Measurements from ENCODE around the gene ARHGAP25.

ARHGAP25 gene

DNA sequence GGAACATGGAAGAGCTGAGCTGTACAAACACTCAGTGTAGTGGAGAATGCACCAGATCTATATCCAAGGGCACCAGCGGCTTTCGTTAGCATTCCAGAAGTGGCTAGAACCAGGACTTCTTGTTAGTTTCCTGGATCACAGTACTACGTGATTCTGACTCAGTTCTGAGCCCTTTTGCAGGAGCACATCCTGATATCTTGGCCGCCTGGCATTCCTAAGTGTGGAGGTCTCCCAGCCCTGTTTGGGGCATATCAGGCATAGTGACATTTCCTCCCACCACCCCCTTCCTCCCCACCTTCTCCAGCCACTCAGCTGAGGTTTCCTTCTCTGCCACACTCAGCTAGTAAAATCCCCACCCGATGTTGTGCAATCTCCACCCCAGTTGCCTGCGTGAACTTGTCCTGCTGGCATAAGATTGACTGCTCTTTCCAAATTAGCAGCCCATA is 73.2 kb downstream of the ARHGAP25 start:
- no peak overlapping the region for H3K4me3 ChIP-seq
- no peak for DNase-seq (ENCODE audit: low read depth, low spot score)
- H3K27ac ChIP-seq, result no peak overlapping the region
- no peak overlapping the region for H3K9ac ChIP-seq (ENCODE audit: insufficient read length)
- H3K36me3 ChIP-seq (ENCODE audit: insufficient read depth, low read length), result no peaks in the 10 kb centered on the region
- no peaks in the 10 kb centered on the region for H3K9me3 ChIP-seq (ENCODE audit: low read depth, low read length)
- TF ChIP-seq FOXP2 (optimal IDR thresholded peaks at IDR 0.05; ENCODE audit: control extremely low read depth, extremely low read length, insufficient read depth) (no peak), POLR2AphosphoS5 (IDR thresholded peaks at IDR 0.05; ENCODE audit: borderline replicate concordance, low read depth, low read length) (no peak), EZH2 (IDR thresholded peaks at IDR 0.05) (no peak)

DNA sequence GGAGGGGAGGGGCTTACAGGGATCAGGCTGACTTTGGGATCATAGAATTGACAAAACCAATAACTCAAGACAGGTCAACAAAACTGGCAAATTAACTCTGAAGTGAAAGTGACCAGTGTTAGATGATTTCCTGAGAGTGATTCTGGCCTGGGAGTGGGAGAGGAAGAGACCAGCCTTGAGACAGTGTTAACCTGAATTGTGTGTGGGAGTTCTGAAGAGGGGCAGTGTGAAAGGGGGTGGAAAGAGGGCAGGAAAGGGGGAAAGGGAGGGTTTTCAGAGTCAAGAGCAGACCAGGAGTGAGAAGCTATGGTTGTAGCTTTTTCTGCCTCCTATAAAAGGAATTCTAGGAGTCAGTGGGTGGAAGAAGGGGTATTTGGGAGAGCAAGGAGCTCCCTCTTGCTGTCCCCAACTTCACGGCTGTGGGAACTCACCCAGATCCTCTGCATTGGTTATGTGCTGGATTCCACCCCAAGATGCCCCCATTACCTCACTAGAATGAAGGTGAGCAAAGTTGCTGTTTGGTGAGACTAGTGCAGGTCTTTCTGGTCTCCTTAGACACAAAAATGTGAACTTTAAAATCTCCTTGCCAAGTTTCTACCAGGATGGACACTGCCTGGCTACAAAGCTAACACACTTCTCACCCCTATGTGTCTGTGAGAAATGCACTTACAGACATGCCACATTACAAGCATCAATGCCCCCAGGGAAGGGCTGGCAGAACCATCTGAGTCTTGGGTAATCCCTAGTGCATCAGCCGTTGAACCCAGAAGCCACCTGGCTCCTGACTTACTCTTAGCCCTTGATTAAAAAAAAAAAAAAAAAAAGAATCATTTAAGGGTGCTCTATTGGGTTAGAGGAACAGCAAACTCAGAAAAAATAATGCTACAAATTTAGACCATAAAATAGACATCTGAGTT is 75.0 kb downstream of the ARHGAP25 start:
- Histone ChIP-seq H3K9me3 (ENCODE audit: low read depth, low read length) (no peaks in the 10 kb centered on the region), H3K36me3 (ENCODE audit: insufficient read depth, low read length) (no peaks in the 10 kb centered on the region), H3K9ac (ENCODE audit: insufficient read length) (no peak overlapping the region), H3K27ac (no peak overlapping the region), H3K4me3 (no peak overlapping the region)
- TF ChIP-seq FOXP2 (optimal IDR thresholded peaks at IDR 0.05; ENCODE audit: control extremely low read depth, extremely low read length, insufficient read depth) (no peak), POLR2AphosphoS5 (IDR thresholded peaks at IDR 0.05; ENCODE audit: borderline replicate concordance, low read depth, low read length) (no peak), EZH2 (IDR thresholded peaks at IDR 0.05) (no peak)
- DNase-seq (ENCODE audit: low read depth, low spot score), result no peak

DNA sequence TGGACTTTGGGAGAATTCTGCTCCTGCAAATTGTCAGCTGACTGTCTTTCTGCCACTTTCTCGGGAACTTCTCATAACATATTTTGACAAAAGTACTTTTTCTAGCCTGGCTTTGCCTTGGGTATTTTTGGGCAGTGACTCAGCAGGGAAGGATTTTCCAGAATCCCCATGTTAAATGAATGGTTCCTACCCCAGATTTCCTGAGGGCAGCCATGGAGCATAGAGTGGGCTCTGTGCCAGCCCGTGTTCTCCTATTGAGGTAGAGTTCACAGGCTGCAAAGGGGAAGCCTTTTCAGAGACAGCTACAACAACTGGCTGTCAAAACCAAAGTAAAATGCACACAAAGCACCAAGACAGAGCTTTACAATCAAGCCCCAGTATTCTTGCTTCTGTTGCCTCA is 76.8 kb downstream of the ARHGAP25 start:
- H3K27ac ChIP-seq, result peak overlapping the region; percentile 65; the same call in 1 of the 2 replicates
- H3K4me3 ChIP-seq, result peak overlapping the region; percentile 10; the same call in 1 of the 2 replicates
- H3K36me3 ChIP-seq (ENCODE audit: insufficient read depth, low read length), result no peaks in the 10 kb centered on the region
- H3K9me3 ChIP-seq (ENCODE audit: low read depth, low read length), result no peaks in the 10 kb centered on the region
- TF ChIP-seq POLR2AphosphoS5 (IDR thresholded peaks at IDR 0.05; ENCODE audit: borderline replicate concordance, low read depth, low read length) (no peak), EZH2 (IDR thresholded peaks at IDR 0.05) (no peak), FOXP2 (optimal IDR thresholded peaks at IDR 0.05; ENCODE audit: control extremely low read depth, extremely low read length, insufficient read depth) (no peak)
- DNase-seq (ENCODE audit: low read depth, low spot score), result no peak
- H3K9ac ChIP-seq (ENCODE audit: insufficient read length), result no peak overlapping the region

DNA sequence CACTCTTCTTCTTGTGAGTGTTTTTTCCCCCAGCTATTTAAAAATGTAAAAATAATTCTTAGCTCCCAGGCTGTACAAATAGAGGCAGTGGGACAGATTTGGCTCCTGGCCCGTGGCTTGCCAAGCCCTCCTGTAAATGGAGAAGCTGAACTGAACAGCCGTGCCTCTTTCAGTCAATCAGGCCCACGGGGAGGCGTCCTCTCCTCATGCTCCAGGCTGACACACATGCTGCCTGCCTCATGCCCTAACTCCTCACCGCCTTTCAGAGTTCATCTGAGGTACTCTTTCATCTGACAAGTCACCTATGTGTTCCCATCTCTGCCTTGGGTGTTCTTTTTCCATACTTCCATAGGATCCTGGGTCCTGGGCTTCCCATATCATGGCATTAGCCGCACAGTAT is 77.6 kb downstream of the ARHGAP25 start:
- Histone ChIP-seq H3K36me3 (ENCODE audit: insufficient read depth, low read length) (no peaks in the 10 kb centered on the region), H3K27ac (peak overlapping the region; percentile 65; the same call in 1 of the 2 replicates)

DNA sequence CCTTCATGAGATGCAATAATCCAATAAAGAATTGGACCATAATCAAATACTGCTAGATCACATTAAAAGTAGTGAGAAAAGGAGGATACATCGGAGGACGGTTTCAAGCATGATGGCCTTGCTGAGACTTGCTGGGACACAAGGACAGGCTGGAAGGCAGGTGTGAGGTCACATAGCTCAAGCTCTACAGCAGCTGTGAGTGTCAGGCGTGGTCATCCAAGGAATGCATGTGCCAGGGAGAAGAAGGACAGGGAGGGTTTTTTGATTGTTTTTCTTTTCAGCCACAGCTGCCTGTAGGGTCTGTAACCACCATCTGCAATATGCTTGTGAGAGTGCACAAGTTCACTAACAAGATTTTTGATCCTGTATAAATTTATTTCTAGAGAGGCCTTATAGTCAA is 79.0 kb downstream of the ARHGAP25 start:
- H3K27ac ChIP-seq, result no peak overlapping the region
- TF ChIP-seq POLR2AphosphoS5 (IDR thresholded peaks at IDR 0.05; ENCODE audit: borderline replicate concordance, low read depth, low read length) (no peak), FOXP2 (optimal IDR thresholded peaks at IDR 0.05; ENCODE audit: control extremely low read depth, extremely low read length, insufficient read depth) (no peak), EZH2 (IDR thresholded peaks at IDR 0.05) (no peak)
- H3K4me3 ChIP-seq, result no peak overlapping the region
- no peak for DNase-seq (ENCODE audit: low read depth, low spot score)
- no peaks in the 10 kb centered on the region for H3K36me3 ChIP-seq (ENCODE audit: insufficient read depth, low read length)
- H3K9me3 ChIP-seq (ENCODE audit: low read depth, low read length), result no peaks in the 10 kb centered on the region
- no peak overlapping the region for H3K9ac ChIP-seq (ENCODE audit: insufficient read length)

More for the DNA sequence above, 77.6 kb downstream of the ARHGAP25 start:
- Histone ChIP-seq H3K9ac (ENCODE audit: insufficient read length) (no peak overlapping the region), H3K4me3 (peak overlapping the region; percentile 18; the same call in 1 of the 2 replicates), H3K9me3 (ENCODE audit: low read depth, low read length) (no peaks in the 10 kb centered on the region)
- DNase-seq (ENCODE audit: low read depth, low spot score), result no peak
- no peak for TF ChIP-seq FOXP2 (optimal IDR thresholded peaks at IDR 0.05; ENCODE audit: control extremely low read depth, extremely low read length, insufficient read depth)
- no peak for TF ChIP-seq POLR2AphosphoS5 (IDR thresholded peaks at IDR 0.05; ENCODE audit: borderline replicate concordance, low read depth, low read length)
- no peak for TF ChIP-seq EZH2 (IDR thresholded peaks at IDR 0.05)

DNA sequence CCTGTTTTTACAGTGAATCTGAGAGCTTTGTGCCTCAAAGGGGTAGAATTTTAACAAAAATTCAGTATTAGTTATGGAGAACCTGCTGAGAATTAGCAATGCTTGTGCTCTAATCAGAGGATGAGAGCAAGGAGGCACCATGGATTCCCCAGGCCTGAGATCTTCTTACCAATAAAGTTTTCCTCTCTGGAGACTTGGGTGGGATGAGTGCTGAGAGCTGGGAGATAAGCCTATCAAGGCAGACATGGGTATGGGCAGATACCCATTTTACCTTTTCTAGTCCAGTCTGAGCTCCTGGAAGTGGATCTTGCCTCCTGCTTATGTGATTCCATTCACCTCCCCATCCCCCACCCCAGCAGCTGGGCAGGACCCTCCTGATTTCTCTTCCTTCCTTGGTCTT is 82.7 kb downstream of the ARHGAP25 start:
- Histone ChIP-seq H3K36me3 (ENCODE audit: insufficient read depth, low read length) (no peaks in the 10 kb centered on the region), H3K27ac (no peak overlapping the region), H3K9ac (ENCODE audit: insufficient read length) (no peak overlapping the region), H3K9me3 (ENCODE audit: low read depth, low read length) (no peaks in the 10 kb centered on the region), H3K4me3 (no peak overlapping the region)
- TF ChIP-seq FOXP2 (optimal IDR thresholded peaks at IDR 0.05; ENCODE audit: control extremely low read depth, extremely low read length, insufficient read depth) (no peak), EZH2 (IDR thresholded peaks at IDR 0.05) (no peak), POLR2AphosphoS5 (IDR thresholded peaks at IDR 0.05; ENCODE audit: borderline replicate concordance, low read depth, low read length) (no peak)
- DNase-seq (ENCODE audit: low read depth, low spot score), result no peak

DNA sequence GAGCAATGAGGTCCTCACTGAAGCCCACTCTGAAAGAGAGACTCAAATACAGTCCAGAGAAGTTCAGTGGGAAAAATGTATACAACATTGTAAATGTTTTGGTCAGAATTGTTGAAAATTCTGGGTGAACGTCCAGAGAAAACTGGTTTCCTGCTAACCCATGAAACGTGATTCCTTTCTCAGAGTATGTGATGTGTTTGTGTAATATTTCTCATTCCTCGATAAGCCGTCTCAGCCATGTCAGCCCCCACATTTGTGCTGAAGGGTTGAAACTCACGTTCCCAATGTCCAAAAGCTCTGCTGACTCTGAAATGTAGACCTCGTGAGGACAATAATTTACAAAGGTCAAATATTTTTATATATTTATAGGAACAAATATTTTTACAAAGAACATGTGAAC is 84.9 kb downstream of the ARHGAP25 start:
- TF ChIP-seq POLR2AphosphoS5 (IDR thresholded peaks at IDR 0.05; ENCODE audit: borderline replicate concordance, low read depth, low read length), result no peak
- TF ChIP-seq EZH2 (IDR thresholded peaks at IDR 0.05), result no peak
- TF ChIP-seq FOXP2 (optimal IDR thresholded peaks at IDR 0.05; ENCODE audit: control extremely low read depth, extremely low read length, insufficient read depth), result no peak
- H3K4me3 ChIP-seq, result no peak overlapping the region
- no peak for DNase-seq (ENCODE audit: low read depth, low spot score)
- H3K9me3 ChIP-seq (ENCODE audit: low read depth, low read length), result no peaks in the 10 kb centered on the region
- H3K9ac ChIP-seq (ENCODE audit: insufficient read length), result no peak overlapping the region
- no peak overlapping the region for H3K27ac ChIP-seq
- H3K36me3 ChIP-seq (ENCODE audit: insufficient read depth, low read length), result no peaks in the 10 kb centered on the region

DNA sequence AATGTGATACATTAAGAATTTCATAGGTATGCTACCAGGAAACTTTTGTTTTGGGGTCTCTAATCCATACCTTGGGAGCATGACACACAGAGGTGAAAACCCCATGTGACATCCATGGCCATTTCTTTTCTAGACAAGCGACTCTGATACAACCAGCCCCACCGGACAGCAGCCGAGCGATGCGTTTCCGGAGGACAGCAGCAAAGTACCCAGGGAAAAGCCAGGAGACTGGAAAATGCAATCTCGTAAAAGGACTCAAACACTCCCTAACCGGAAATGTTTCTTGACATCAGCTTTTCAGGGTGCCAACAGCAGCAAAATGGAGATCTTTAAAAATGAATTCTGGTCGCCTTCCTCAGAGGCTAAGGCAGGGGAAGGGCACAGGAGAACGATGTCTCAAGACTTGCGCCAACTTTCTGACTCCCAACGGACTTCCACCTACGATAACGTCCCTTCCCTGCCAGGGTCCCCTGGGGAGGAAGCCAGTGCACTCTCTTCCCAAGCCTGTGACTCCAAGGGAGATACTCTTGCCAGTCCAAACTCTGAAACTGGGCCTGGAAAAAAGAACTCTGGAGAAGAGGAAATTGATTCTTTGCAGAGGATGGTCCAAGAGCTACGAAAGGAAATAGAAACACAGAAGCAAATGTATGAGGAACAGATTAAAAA is 87.7 kb downstream of the ARHGAP25 start:
- Histone ChIP-seq H3K36me3 (ENCODE audit: insufficient read depth, low read length) (no peaks in the 10 kb centered on the region), H3K27ac (no peak overlapping the region), H3K9ac (ENCODE audit: insufficient read length) (no peak overlapping the region), H3K4me3 (no peak overlapping the region), H3K9me3 (ENCODE audit: low read depth, low read length) (no peaks in the 10 kb centered on the region)
- DNase-seq (ENCODE audit: low read depth, low spot score), result no peak
- no peak for TF ChIP-seq FOXP2 (optimal IDR thresholded peaks at IDR 0.05; ENCODE audit: control extremely low read depth, extremely low read length, insufficient read depth)

Measured in SK-N-MC (cell line).